HCT116 (cell line): ENCODE results near the gene CHSY3. TPM values are rescaled to one million over a fixed set of nuclear protein-coding genes. Genes with fewer than 3 reads are reported as not detected.

Experiments used
- ATAC-seq: fragments of 200-7000 bp; cut with Tn5 transposase; 2 replicates; pipeline ENCODE4 v1.9.1; 2020; ENCODE audit warnings: mild to moderate bottlenecking, moderate library complexity
- BruUV-seq: library from RNA; stranded (reverse); fragments of 400-500 nt; replicated peaks from 2 replicates; lab custom pipeline; 2021; lab: Mats Ljungman, UMichigan
- CTCF ChIA-PET: fragments of 300-600 bp; sonication (Branson Sonifier 250); formaldehyde crosslinking; loops from one replicate; lab custom pipeline; 2021; ENCODE audit warnings: antibody characterized with exemption; lab: Charles Lee
- POLR2A ChIA-PET: fragments of 300-600, 350-600 bp; sonication (Branson Sonifier 250); formaldehyde crosslinking; loops from one replicate; lab custom pipeline; 2021; ENCODE audit warnings: antibody characterized with exemption; lab: Charles Lee
- RAD21 ChIA-PET, 2 experiments: fragments of 300-600 bp; sonication (Branson Sonifier 250); formaldehyde crosslinking; loops; one replicate each; lab custom pipeline; 2023; ENCODE audit warnings: low total read pairs in 2 of 2; ENCODE audit not compliant: uncharacterized antibody in 2 of 2, unreplicated experiment in 2 of 2, low non-redundant PET in 1 of 2; lab: Charles Lee
- DNase-seq: peaks from one replicate; pipeline ENCODE4 v3.0.0-alpha.2; 2010; ENCODE audit warnings: low read depth, low spot score
- H2AFZ ChIP-seq: fragments of 200-600 bp; shearing (Covaris generic), sonication (generic); 2 replicates; pipeline ENCODE4 v1.6.1; 2017; ENCODE audit warnings: low read depth, mixed run types, mixed read lengths, antibody characterized with exemption, low read length; ENCODE audit not compliant: poor library complexity, severe bottlenecking
- H3K27ac ChIP-seq: 2 replicates; pipeline ENCODE4 v1.5.1; 2012; ENCODE audit warnings: low read depth, low read length
- H3K27me3 ChIP-seq: fragments of 200-600 bp; sonication (generic); 2 replicates; pipeline ENCODE4 v1.6.1; 2016; ENCODE audit warnings: mixed run types, low read length, mixed read lengths; ENCODE audit not compliant: insufficient read depth
- H3K36me3 ChIP-seq, 2 experiments: fragments of 200-500 bp in 1 of 2; fragments of 200-600 bp in 1 of 2; sonication (Bioruptor generic) in 1 of 2; sonication (generic) in 1 of 2; 2 replicates each; pipeline versions ENCODE4 v1.5.1 to v1.6.1; 2014 to 2016; ENCODE audit warnings: low read length in 2 of 2, inconsistent platforms in 1 of 2, mixed read lengths in 1 of 2, mixed run types in 1 of 2; ENCODE audit not compliant: insufficient read depth in 2 of 2, control insufficient read depth in 1 of 2
- H3K4me1 ChIP-seq, 2 experiments: fragments of 200-600 bp in 1 of 2; sonication (generic) in 1 of 2; 2 replicates each; pipeline versions ENCODE4 v1.5.1 to v1.6.1; 2012 to 2017; ENCODE audit warnings: low read length in 2 of 2, inconsistent platforms in 1 of 2, mild to moderate bottlenecking in 1 of 2, mixed read lengths in 1 of 2, mixed run types in 1 of 2, moderate library complexity in 1 of 2; ENCODE audit not compliant: insufficient read depth in 2 of 2, control insufficient read depth in 1 of 2
- H3K4me2 ChIP-seq: fragments of 200-600 bp; sonication (generic); 2 replicates; pipeline ENCODE4 v1.6.1; 2017; ENCODE audit warnings: mixed run types, low read length, mixed read lengths
- H3K4me3 ChIP-seq, 2 experiments: fragments of 200-600 bp in 1 of 2; sonication (generic) in 1 of 2; replicated peaks in 1 of 2; 2 replicates each; pipeline ENCODE4 v1.5.1; 2011 to 2016; ENCODE audit warnings: low read length in 2 of 2, control low read depth in 1 of 2, low read depth in 1 of 2, mild to moderate bottlenecking in 1 of 2, mixed read lengths in 1 of 2, mixed run types in 1 of 2
- H3K79me2 ChIP-seq: fragments of 200-600 bp; sonication (generic); 2 replicates; pipeline ENCODE4 v1.6.1; 2017; ENCODE audit warnings: mild to moderate bottlenecking, mixed run types, low read length, moderate library complexity, mixed read lengths; ENCODE audit not compliant: insufficient read depth
- H3K9ac ChIP-seq: fragments of 200-600 bp; sonication (generic); 2 replicates; pipeline ENCODE4 v1.6.1; 2016; ENCODE audit warnings: low read length, mixed read lengths
- H3K9me2 ChIP-seq: fragments of 200-600 bp; sonication (generic), shearing (Covaris generic); 2 replicates; pipeline ENCODE4 v1.6.1; 2017; ENCODE audit warnings: mixed run types, mild to moderate bottlenecking, moderate library complexity; ENCODE audit not compliant: insufficient read depth
- H3K9me3 ChIP-seq, 2 experiments: fragments of 200-500 bp in 1 of 2; fragments of 200-600 bp in 1 of 2; sonication (Bioruptor generic) in 1 of 2; sonication (generic) in 1 of 2; 2 replicates each; pipeline ENCODE4 v1.6.1; 2014 to 2017; ENCODE audit warnings: low read length in 2 of 2, mixed read lengths in 2 of 2, inconsistent platforms in 1 of 2, low read depth in 1 of 2, mild to moderate bottlenecking in 1 of 2, mixed run types in 1 of 2, moderate library complexity in 1 of 2; ENCODE audit not compliant: control insufficient read depth in 1 of 2, insufficient read depth in 1 of 2
- H4K20me1 ChIP-seq: fragments of 200-600 bp; sonication (generic), shearing (Covaris generic); 2 replicates; pipeline ENCODE4 v1.6.1; 2017; ENCODE audit warnings: mixed run types, mild to moderate bottlenecking, moderate library complexity; ENCODE audit not compliant: insufficient read depth
- CBX3 ChIP-seq: IDR thresholded peaks from 2 replicates; pipeline ENCODE4 v1.6.1; 2012; ENCODE audit warnings: low read depth
- CEBPB ChIP-seq: IDR thresholded peaks from 2 replicates; pipeline ENCODE4 v1.6.1; 2012; ENCODE audit warnings: low read depth
- ELF1 ChIP-seq: IDR thresholded peaks from 2 replicates; pipeline ENCODE4 v1.6.1; 2012; ENCODE audit warnings: low read depth, borderline replicate concordance
- FOSL1 ChIP-seq: IDR thresholded peaks from 2 replicates; pipeline ENCODE4 v1.6.1; 2012; ENCODE audit warnings: low read depth
- JUND ChIP-seq: IDR thresholded peaks from 2 replicates; pipeline ENCODE4 v1.6.1; 2012
- POLR2A ChIP-seq: IDR thresholded peaks from 2 replicates; pipeline ENCODE4 v1.7.0; 2011; ENCODE audit warnings: borderline replicate concordance; ENCODE audit not compliant: insufficient read depth, insufficient read length; ENCODE audit errors: extremely low read depth
- POLR2AphosphoS5 ChIP-seq: IDR thresholded peaks from 2 replicates; pipeline ENCODE4 v1.6.1; 2011; ENCODE audit warnings: mild to moderate bottlenecking, low read depth, low read length, moderate library complexity
- SIN3A ChIP-seq: IDR thresholded peaks from 2 replicates; pipeline ENCODE4 v1.6.1; 2012; ENCODE audit warnings: low read depth
- SP1 ChIP-seq: IDR thresholded peaks from 2 replicates; pipeline ENCODE4 v1.6.1; 2012; ENCODE audit warnings: low read depth
- SRF ChIP-seq: IDR thresholded peaks from 2 replicates; pipeline ENCODE4 v1.6.1; 2012; ENCODE audit warnings: low read depth
- TCF7L2 ChIP-seq: IDR thresholded peaks from 2 replicates; pipeline ENCODE4 v1.7.0; 2011; ENCODE audit warnings: borderline replicate concordance, inconsistent platforms; ENCODE audit not compliant: insufficient read depth, insufficient read length; ENCODE audit errors: extremely low read depth
- intact Hi-C: fragments of 100-400 bp; cut with micrococcal nuclease; formaldehyde crosslinking; loops from 2 replicates; pipeline ENCODE4 v1.10.0; 2022
- total RNA-seq: library from RNA; stranded (reverse); gene quantifications from one replicate; pipeline ENCODE4 v1.2.1, GENCODE V29; 2021; ENCODE audit not compliant: unreplicated experiment
- TF ChIP-seq, protein P1 (sequence below): IDR thresholded peaks from 2 replicates; pipeline ENCODE4 v1.6.1; 2012
- TF ChIP-seq, protein P2 (sequence below), 3 experiments: fragments of 200-600 bp in 1 of 3; sonication (generic) in 1 of 3; IDR thresholded peaks in 2 of 3; conservative IDR thresholded peaks in 1 of 3; 2 replicates each; pipeline ENCODE4 v1.5.1; 2012 to 2017; ENCODE audit warnings: low read depth in 2 of 3, low read length in 2 of 3, antibody characterized with exemption in 1 of 3, borderline replicate concordance in 1 of 3, control low read depth in 1 of 3, mild to moderate bottlenecking in 1 of 3, mixed read lengths in 1 of 3, mixed run types in 1 of 3, moderate library complexity in 1 of 3; ENCODE audit not compliant: insufficient read depth in 1 of 3
- TF ChIP-seq, protein P3 (sequence below): IDR thresholded peaks from 2 replicates; pipeline ENCODE4 v1.6.1; 2011; ENCODE audit warnings: mild to moderate bottlenecking, low read length, moderate library complexity; ENCODE audit not compliant: insufficient replicate concordance; ENCODE audit errors: extremely low read depth
- TF ChIP-seq, protein P4 (sequence below): IDR thresholded peaks from 2 replicates; pipeline ENCODE4 v1.6.1; 2012; ENCODE audit warnings: low read depth
- TF ChIP-seq, protein P5 (sequence below): IDR thresholded peaks from 2 replicates; pipeline ENCODE4 v1.6.1; 2012

The CHSY3 gene
- total RNA-seq, 1 experiment from 2014 or later: 2.3 TPM

DNA sequence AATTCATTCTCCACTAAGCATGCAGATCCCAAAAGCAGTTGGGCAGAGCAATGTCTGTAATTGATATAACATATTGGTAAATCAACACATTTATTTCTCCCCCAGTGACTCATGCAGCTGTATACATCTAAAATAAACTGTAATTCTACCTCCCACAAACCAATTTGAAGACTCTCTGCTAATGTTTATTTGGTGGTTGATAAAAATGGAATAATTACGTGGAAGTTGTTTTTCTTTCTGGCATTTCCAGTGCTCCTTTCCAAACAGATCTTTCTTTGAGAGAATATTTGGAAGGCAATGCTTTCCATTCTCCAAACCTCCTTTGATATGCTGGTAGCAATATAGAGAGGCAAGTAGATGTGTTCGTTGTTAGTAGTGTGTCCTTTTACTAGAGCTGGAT, 194.7 kb downstream of the CHSY3 start:
- ChIA-PET RAD21 (no interaction called here), POLR2A (no interaction called here), CTCF (no interaction called here)
- no peaks in the 10 kb centered on the region for H3K9me3 ChIP-seq
- H3K36me3 ChIP-seq: no peaks in the 10 kb centered on the region
- no peak for DNase-seq
- no TSS peak for BruUV-seq
- ATAC-seq: no peak
- no peak overlapping the region for H3K9ac ChIP-seq
- H3K4me3 ChIP-seq: no peak overlapping the region
- H3K27me3 ChIP-seq: no peaks in the 10 kb centered on the region
- no peaks in the 10 kb centered on the region for H3K4me1 ChIP-seq
- no peak overlapping the region for H3K4me2 ChIP-seq
- H3K79me2 ChIP-seq: no peaks in the 10 kb centered on the region
- intact Hi-C loops: no loop called here
- H2AFZ ChIP-seq: no peak overlapping the region
- H3K27ac ChIP-seq: no peak overlapping the region
- no peaks in the 10 kb centered on the region for H4K20me1 ChIP-seq
- no peak for TF ChIP-seq JUND
- no peak for TF ChIP-seq SRF
- TF ChIP-seq, protein P1, sequence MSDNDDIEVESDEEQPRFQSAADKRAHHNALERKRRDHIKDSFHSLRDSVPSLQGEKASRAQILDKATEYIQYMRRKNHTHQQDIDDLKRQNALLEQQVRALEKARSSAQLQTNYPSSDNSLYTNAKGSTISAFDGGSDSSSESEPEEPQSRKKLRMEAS: no peak
- TF ChIP-seq POLR2A: no peak
- no peak for TF ChIP-seq SIN3A
- no peak for TF ChIP-seq CEBPB
- no peak for TF ChIP-seq TCF7L2
- TF ChIP-seq ELF1: no peak
- TF ChIP-seq, protein P2, sequence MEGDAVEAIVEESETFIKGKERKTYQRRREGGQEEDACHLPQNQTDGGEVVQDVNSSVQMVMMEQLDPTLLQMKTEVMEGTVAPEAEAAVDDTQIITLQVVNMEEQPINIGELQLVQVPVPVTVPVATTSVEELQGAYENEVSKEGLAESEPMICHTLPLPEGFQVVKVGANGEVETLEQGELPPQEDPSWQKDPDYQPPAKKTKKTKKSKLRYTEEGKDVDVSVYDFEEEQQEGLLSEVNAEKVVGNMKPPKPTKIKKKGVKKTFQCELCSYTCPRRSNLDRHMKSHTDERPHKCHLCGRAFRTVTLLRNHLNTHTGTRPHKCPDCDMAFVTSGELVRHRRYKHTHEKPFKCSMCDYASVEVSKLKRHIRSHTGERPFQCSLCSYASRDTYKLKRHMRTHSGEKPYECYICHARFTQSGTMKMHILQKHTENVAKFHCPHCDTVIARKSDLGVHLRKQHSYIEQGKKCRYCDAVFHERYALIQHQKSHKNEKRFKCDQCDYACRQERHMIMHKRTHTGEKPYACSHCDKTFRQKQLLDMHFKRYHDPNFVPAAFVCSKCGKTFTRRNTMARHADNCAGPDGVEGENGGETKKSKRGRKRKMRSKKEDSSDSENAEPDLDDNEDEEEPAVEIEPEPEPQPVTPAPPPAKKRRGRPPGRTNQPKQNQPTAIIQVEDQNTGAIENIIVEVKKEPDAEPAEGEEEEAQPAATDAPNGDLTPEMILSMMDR (IDR thresholded peaks at IDR 0.05 in 2 of 3, conservative IDR thresholded peaks at IDR 0.05 in 1 of 3; ENCODE audit: borderline replicate concordance in 1 of 3, insufficient read depth in 1 of 3, low read depth in 2 of 3, low read length in 2 of 3): no peak
- TF ChIP-seq, protein P3, sequence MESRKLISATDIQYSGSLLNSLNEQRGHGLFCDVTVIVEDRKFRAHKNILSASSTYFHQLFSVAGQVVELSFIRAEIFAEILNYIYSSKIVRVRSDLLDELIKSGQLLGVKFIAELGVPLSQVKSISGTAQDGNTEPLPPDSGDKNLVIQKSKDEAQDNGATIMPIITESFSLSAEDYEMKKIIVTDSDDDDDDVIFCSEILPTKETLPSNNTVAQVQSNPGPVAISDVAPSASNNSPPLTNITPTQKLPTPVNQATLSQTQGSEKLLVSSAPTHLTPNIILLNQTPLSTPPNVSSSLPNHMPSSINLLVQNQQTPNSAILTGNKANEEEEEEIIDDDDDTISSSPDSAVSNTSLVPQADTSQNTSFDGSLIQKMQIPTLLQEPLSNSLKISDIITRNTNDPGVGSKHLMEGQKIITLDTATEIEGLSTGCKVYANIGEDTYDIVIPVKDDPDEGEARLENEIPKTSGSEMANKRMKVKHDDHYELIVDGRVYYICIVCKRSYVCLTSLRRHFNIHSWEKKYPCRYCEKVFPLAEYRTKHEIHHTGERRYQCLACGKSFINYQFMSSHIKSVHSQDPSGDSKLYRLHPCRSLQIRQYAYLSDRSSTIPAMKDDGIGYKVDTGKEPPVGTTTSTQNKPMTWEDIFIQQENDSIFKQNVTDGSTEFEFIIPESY: no peak
- TF ChIP-seq POLR2AphosphoS5: no peak
- TF ChIP-seq CBX3: no peak
- TF ChIP-seq, protein P4, sequence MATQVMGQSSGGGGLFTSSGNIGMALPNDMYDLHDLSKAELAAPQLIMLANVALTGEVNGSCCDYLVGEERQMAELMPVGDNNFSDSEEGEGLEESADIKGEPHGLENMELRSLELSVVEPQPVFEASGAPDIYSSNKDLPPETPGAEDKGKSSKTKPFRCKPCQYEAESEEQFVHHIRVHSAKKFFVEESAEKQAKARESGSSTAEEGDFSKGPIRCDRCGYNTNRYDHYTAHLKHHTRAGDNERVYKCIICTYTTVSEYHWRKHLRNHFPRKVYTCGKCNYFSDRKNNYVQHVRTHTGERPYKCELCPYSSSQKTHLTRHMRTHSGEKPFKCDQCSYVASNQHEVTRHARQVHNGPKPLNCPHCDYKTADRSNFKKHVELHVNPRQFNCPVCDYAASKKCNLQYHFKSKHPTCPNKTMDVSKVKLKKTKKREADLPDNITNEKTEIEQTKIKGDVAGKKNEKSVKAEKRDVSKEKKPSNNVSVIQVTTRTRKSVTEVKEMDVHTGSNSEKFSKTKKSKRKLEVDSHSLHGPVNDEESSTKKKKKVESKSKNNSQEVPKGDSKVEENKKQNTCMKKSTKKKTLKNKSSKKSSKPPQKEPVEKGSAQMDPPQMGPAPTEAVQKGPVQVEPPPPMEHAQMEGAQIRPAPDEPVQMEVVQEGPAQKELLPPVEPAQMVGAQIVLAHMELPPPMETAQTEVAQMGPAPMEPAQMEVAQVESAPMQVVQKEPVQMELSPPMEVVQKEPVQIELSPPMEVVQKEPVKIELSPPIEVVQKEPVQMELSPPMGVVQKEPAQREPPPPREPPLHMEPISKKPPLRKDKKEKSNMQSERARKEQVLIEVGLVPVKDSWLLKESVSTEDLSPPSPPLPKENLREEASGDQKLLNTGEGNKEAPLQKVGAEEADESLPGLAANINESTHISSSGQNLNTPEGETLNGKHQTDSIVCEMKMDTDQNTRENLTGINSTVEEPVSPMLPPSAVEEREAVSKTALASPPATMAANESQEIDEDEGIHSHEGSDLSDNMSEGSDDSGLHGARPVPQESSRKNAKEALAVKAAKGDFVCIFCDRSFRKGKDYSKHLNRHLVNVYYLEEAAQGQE: no peak
- no peak for TF ChIP-seq SP1
- TF ChIP-seq, protein P5, sequence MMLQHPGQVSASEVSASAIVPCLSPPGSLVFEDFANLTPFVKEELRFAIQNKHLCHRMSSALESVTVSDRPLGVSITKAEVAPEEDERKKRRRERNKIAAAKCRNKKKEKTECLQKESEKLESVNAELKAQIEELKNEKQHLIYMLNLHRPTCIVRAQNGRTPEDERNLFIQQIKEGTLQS: no peak
- no peak for TF ChIP-seq FOSL1
- no peaks in the 10 kb centered on the region for H3K9me2 ChIP-seq
